ENCODE measurements around the gene CALML6. TPM values are rescaled to one million over a fixed set of nuclear protein-coding genes. Genes with fewer than 3 reads are reported as not detected.

CALML6 gene
- total and polyA plus RNA-seq, 10 of the 15 experiments (the other 5 are each of a cell fraction or from before 2014, with no cell fraction given) = 0.07 to 1.3 (median 0.21) TPM; not detected in 5

DNA sequence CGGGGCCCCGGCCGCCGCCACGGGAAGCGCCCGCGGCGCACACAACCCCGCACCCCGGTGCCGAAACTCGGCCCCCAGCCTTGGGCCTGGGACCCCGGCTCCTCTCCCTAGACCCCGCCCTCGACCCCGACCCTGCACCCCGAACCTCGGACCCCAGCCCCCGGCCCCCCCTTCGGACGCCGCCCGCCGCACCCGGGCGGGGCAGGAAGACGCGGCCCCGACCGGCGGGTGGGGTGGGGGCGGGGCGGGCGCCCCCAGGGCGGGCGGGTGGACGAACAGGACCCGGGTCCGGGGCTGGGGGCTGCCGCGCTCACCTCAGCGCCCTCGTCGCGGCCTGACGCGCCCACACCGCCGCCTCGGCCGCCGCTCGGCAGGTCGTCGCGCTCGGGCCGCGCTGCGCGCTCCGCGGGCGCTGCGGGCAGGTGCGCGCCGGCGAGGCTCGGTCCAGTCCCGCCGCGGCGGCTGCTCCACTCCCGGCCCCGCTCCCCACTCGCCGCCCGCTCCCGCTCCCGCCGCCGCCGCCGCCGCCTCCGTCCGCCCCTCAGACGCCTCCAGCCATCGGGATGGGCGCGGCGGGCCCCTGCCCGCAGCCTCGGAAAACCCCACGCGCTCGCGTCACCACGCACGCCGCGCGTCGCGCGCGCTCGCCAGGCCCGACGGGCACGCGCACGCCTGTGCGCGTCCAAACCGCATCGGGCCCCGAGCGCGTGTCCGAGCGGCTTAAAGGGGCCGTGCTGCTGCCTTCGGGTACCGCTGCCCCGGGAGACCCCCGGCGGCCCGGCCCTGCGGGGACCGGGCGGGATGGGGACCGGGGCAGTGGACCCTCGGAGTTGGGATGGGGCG, 24.3 kb upstream of the CALML6 start, which contains the start of gene GNB1 (continued):
- TF ChIP-seq, protein P1, sequence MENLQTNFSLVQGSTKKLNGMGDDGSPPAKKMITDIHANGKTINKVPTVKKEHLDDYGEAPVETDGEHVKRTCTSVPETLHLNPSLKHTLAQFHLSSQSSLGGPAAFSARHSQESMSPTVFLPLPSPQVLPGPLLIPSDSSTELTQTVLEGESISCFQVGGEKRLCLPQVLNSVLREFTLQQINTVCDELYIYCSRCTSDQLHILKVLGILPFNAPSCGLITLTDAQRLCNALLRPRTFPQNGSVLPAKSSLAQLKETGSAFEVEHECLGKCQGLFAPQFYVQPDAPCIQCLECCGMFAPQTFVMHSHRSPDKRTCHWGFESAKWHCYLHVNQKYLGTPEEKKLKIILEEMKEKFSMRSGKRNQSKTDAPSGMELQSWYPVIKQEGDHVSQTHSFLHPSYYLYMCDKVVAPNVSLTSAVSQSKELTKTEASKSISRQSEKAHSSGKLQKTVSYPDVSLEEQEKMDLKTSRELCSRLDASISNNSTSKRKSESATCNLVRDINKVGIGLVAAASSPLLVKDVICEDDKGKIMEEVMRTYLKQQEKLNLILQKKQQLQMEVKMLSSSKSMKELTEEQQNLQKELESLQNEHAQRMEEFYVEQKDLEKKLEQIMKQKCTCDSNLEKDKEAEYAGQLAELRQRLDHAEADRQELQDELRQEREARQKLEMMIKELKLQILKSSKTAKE (IDR thresholded peaks at IDR 0.05; ENCODE audit: low read depth, poor library complexity, severe bottlenecking) = no peak
- TF ChIP-seq CHD4 (IDR thresholded peaks at IDR 0.05) (no peak), PAX8 (IDR thresholded peaks at IDR 0.05) (no peak), ZNF24 (IDR thresholded peaks at IDR 0.05) (no peak), IKZF2 (IDR thresholded peaks at IDR 0.05) (no peak)

DNA sequence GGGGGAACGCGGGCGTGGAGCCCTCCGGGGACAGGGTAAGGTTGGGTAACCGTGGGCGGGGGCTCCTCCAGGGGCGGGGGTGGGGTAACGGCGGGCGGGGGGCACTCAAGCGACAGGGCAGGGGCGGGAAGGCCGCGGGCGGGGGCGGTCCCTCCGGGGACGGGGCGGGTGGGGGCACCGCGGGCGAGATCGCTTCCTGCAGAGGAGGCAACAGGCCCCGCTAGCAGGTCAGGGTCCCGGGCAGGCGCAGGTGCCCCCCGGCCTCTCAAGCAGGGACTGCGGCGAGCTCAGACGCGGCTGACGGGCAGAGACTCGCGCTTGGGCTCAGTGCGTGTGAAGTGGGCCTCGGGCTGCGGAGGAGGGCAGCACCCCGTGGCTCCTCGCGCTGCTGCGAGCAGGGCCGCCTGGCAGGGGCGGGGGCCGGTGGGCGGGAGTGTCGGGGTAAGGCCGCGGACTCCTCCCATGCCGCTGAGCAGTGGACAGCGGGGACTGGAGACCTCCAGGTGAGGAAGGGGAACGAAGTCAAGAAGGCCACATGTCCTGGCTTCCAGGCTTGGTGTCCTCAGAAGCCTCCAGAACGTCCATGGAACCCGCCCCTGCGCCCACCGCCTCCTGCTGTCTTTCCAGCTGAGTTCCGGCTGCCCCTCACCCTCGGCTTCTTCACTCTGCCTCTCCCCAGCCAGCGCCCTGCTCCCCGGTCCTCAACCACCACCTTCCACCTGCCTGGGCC, 23.5 kb upstream of the CALML6 start:
- Histone ChIP-seq H2AFZ (ENCODE audit: control insufficient read depth, low read depth, low read length) (peak overlapping the region; percentile 66), H3K9me3 (replicated peaks; ENCODE audit: control insufficient read depth, insufficient read depth, low read length) (no peaks in the 10 kb centered on the region), H3K9ac (ENCODE audit: control insufficient read depth, insufficient read depth, low read length) (peak overlapping the region; percentile 68; the same call in 1 of the 2 replicates), H3K27me3 (replicated peaks in 1 of 2; ENCODE audit: control insufficient read depth in 2 of 2, insufficient read depth in 2 of 2, low read length in 1 of 2) (no peaks in the 10 kb centered on the region), H4K20me1 (ENCODE audit: control insufficient read depth, insufficient read depth) (no peaks in the 10 kb centered on the region), H3K4me3 (peak overlapping the region; percentile 78), H3K27ac (ENCODE audit: control insufficient read depth, insufficient read depth) (peak overlapping the region; percentile 84), H3K4me1 (ENCODE audit: control insufficient read depth, insufficient read depth, low read length) (peaks cover 21% of the 10 kb centered on the region), H3K4me2 (ENCODE audit: control insufficient read depth, insufficient read depth) (peak overlapping the region; percentile 98), H3K36me3 (ENCODE audit: control insufficient read depth in 2 of 2, insufficient read depth in 2 of 2, low read length in 1 of 2) (no peaks in the 10 kb centered on the region), H3K79me2 (ENCODE audit: control insufficient read depth, insufficient read depth, low read length) (peaks cover 44% of the 10 kb centered on the region)
- ChIA-PET RAD21 (ENCODE audit: unreplicated experiment) (interaction anchor here (0.7 to 1.1 kb wide), 2 partner anchors 112 to 115 kb away, joined by 3 to 4 read pairs; no protein-coding TSS in a partner anchor), POLR2A (interaction anchor here (0.9 kb wide), 1 partner anchor 214 kb away, joined by 6 read pairs; no protein-coding TSS in a partner anchor), SMC1A (ENCODE audit: uncharacterized antibody, unreplicated experiment) (interaction anchor here (1.0 kb wide), 1 partner anchor 14 kb away, joined by 3 read pairs; no protein-coding TSS in a partner anchor), CTCF (interaction anchor here (0.8 to 1.5 kb wide), 4 partner anchors 12 to 103 kb away, joined by 3 to 12 read pairs (median 4); no protein-coding TSS in a partner anchor)
- no peak for DNase-seq (ENCODE audit: low read depth, low spot score)
- in situ Hi-C loops (cut with MboI) = no loop called here
- FAIRE-seq = no peak
- ATAC-seq = peak; percentile 79
- 8% methylated on average over 28 of the region's 59 CpGs for WGBS (ENCODE audit: insufficient coverage, insufficient replicate concordance, low lambda C conversion rate, missing lambda C conversion rate)
- intact Hi-C loops (cut with micrococcal nuclease; ENCODE audit: unreplicated experiment) = loop anchor here (5.0 kb wide), 1 partner anchor 114 kb away; the partner anchor contains the start of gene NADK
- BruUV-seq (replicated peaks) = no TSS peak
- no peak for TF ChIP-seq POU2F2 (IDR thresholded peaks at IDR 0.05; ENCODE audit: borderline replicate concordance, low read depth, low read length)
- TF ChIP-seq, protein P2, sequence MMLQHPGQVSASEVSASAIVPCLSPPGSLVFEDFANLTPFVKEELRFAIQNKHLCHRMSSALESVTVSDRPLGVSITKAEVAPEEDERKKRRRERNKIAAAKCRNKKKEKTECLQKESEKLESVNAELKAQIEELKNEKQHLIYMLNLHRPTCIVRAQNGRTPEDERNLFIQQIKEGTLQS (IDR thresholded peaks at IDR 0.05; ENCODE audit: borderline replicate concordance, extremely low read depth, low read depth, low read length) = no peak
- TF ChIP-seq ZSCAN29 (IDR thresholded peaks at IDR 0.05) = no peak
- TF ChIP-seq SP1 (IDR thresholded peaks at IDR 0.05; ENCODE audit: low read depth, low read length) = no peak
- TF ChIP-seq, protein P3, sequence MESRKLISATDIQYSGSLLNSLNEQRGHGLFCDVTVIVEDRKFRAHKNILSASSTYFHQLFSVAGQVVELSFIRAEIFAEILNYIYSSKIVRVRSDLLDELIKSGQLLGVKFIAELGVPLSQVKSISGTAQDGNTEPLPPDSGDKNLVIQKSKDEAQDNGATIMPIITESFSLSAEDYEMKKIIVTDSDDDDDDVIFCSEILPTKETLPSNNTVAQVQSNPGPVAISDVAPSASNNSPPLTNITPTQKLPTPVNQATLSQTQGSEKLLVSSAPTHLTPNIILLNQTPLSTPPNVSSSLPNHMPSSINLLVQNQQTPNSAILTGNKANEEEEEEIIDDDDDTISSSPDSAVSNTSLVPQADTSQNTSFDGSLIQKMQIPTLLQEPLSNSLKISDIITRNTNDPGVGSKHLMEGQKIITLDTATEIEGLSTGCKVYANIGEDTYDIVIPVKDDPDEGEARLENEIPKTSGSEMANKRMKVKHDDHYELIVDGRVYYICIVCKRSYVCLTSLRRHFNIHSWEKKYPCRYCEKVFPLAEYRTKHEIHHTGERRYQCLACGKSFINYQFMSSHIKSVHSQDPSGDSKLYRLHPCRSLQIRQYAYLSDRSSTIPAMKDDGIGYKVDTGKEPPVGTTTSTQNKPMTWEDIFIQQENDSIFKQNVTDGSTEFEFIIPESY (IDR thresholded peaks at IDR 0.05) = no peak
- peak; percentile 17; the same call in 1 of the 2 replicates for TF ChIP-seq BACH1 (IDR thresholded peaks at IDR 0.05; ENCODE audit: borderline replicate concordance)
- TF ChIP-seq, protein P4, sequence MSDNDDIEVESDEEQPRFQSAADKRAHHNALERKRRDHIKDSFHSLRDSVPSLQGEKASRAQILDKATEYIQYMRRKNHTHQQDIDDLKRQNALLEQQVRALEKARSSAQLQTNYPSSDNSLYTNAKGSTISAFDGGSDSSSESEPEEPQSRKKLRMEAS (IDR thresholded peaks at IDR 0.05; ENCODE audit: low read depth, low read length) = no peak
- TF ChIP-seq, protein P5, sequence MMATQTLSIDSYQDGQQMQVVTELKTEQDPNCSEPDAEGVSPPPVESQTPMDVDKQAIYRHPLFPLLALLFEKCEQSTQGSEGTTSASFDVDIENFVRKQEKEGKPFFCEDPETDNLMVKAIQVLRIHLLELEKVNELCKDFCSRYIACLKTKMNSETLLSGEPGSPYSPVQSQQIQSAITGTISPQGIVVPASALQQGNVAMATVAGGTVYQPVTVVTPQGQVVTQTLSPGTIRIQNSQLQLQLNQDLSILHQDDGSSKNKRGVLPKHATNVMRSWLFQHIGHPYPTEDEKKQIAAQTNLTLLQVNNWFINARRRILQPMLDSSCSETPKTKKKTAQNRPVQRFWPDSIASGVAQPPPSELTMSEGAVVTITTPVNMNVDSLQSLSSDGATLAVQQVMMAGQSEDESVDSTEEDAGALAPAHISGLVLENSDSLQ (IDR thresholded peaks at IDR 0.05) = no peak

All from GM12878 (cell line).